Measurements from ENCODE around the gene RGS6.

Gene RGS6

GRCh38 chr14:72418806-72419205 is 486.6 kb downstream of the RGS6 start:
- no peak for DNase-seq

- no peak for DNase-seq
Measured at GRCh38 chr14:72419226-72419775, 487.1 kb downstream of the RGS6 start.

GRCh38 chr14:72420749-72421474 is 488.7 kb downstream of the RGS6 start:
- peak; percentile 29 to 49 for DNase-seq

- DNase-seq: no peak
Measured at GRCh38 chr14:72423957-72424356, 491.7 kb downstream of the RGS6 start.

GRCh38 chr14:72430457-72430856 is 498.2 kb downstream of the RGS6 start:
- DNase-seq: no peak

- no peak for DNase-seq
Measured at GRCh38 chr14:72432748-72433147, 500.5 kb downstream of the RGS6 start.

- no peak for DNase-seq
Measured at GRCh38 chr14:72433511-72433910, 501.3 kb downstream of the RGS6 start.

- DNase-seq: no peak
Measured at GRCh38 chr14:72434856-72435255, 502.6 kb downstream of the RGS6 start.

- peak; percentile 16 to 25 for DNase-seq
Measured at GRCh38 chr14:72439707-72440106, 507.5 kb downstream of the RGS6 start.

GRCh38 chr14:72443256-72443655 is 511.0 kb downstream of the RGS6 start:
- DNase-seq: no peak

GRCh38 chr14:72443991-72444441 is 511.8 kb downstream of the RGS6 start:
- no peak for DNase-seq

- no peak for DNase-seq
Measured at GRCh38 chr14:72444701-72445100, 512.5 kb downstream of the RGS6 start.

- DNase-seq: no peak
Measured at GRCh38 chr14:72448212-72448611, 516.0 kb downstream of the RGS6 start.

- no peak for DNase-seq
Measured at GRCh38 chr14:72450473-72451044, 518.3 kb downstream of the RGS6 start.

GRCh38 chr14:72451054-72451972 is 519.1 kb downstream of the RGS6 start:
- no peak for DNase-seq

GRCh38 chr14:72452774-72453173 is 520.5 kb downstream of the RGS6 start:
- DNase-seq: no peak

GRCh38 chr14:72454388-72455160 is 522.3 kb downstream of the RGS6 start:
- DNase-seq: no peak

- DNase-seq: no peak
Measured at GRCh38 chr14:72457641-72458040, 525.4 kb downstream of the RGS6 start.

GRCh38 chr14:72462056-72462455 is 529.8 kb downstream of the RGS6 start:
- DNase-seq: no peak

- no peak for DNase-seq
Measured at GRCh38 chr14:72463291-72463866, 531.1 kb downstream of the RGS6 start.

GRCh38 chr14:72464226-72464625 is 532.0 kb downstream of the RGS6 start:
- no peak for DNase-seq

- no peak for DNase-seq
Measured at GRCh38 chr14:72466325-72466724, 534.1 kb downstream of the RGS6 start.

Data from AML-193 (cell line).